Right renal cortex interstitium (tissue), 3 donors: ENCODE data around the gene SFRP5. TPM values are rescaled to one million over a fixed set of nuclear protein-coding genes. Genes with fewer than 3 reads are reported as not detected.

Experiments used
- DNase-seq, 3 donors: peaks; one replicate each; pipeline ENCODE4 v3.0.0-alpha.2; 2013; ENCODE audit warnings: low read depth in 3 of 3, low spot score in 2 of 3
- polyA plus RNA-seq, 3 donors: library from polyadenylated mRNA; unstranded; fragments of 120-200 nt; gene quantifications; one replicate each; pipeline ENCODE4 v1.2.1, GENCODE V29; 2013; ENCODE audit not compliant: insufficient read length in 3 of 3

SFRP5 gene
- polyA plus RNA-seq, 3 donors, result 0.07 to 0.16 (median 0.08) TPM

DNA sequence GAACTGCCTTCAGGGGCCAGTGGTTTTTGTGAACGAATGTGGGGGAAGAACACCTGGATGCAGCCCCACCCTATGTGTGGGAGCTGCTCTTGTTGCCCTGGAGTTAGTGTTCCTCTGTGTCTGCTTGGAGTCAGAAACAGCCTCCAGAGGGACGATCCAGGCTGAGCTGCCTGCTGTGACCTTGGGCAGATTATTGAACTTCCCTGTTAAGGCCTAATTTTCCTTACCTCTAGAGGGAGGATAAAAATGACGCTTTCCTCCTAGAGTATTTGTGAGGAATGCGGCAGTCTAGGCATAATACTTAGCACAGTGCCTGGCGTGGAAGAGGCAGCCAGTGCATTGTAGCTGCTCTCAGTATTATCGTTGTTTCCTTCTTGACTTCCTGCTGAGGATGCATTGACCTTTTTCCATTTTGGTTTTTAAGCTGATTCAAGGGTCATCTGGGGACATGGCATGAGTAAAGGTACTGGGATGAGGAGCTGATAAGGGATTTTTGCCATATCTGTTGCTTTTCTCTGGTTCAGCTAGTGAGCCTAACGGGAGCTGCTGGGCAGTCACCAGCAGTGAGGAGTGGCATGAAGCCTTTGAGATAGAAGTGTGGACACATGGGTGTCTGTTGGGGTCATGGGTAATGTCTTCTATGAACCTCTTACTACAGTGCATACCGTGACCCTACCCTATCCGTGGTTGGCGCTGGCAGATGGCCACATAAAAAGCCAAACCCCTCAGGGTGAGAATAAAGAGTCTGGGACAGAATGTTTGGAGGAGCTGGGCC, 28.4 kb downstream of the SFRP5 start:
- DNase-seq, result no peak

DNA sequence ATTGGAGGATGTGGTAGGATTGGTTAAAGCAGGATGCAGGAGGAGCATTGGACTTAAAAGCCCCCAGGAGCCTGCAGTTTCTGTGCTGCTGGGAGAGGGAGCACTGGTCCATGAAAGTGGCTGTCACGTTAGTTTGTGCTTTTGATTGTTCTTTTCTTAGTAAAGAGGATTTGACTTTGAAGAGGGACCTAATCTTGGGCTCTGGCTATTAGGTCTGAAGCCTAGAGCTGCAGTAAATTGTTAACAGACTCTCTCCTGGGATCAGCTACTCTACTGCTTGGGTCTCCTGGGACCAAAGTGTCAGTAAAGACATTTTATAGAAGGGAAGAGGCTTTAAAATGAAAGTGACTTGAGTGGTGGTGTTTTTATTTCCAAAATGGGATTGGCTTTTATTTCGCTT, 31.2 kb downstream of the SFRP5 start:
- no peak for DNase-seq

DNA sequence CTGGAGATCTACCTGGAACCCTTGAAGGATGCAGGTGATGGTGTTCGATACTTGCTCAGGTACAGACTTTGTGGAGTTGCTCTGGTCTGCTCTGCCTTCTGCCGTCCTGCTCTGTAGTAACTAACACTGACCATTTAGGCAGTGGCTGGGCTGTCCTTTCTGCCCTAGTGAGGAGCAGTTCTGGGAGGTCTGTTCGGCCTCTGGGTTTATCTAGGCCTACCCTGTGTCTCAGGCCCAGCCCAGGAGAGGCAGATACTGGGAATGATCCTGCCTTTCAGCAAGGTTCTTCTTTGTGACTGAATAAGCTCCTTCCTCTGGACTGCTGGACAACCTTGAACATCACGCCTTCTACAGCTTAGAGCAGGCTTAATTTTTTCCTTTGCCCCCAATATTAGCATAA, 33.2 kb downstream of the SFRP5 start:
- no peak for DNase-seq

DNA sequence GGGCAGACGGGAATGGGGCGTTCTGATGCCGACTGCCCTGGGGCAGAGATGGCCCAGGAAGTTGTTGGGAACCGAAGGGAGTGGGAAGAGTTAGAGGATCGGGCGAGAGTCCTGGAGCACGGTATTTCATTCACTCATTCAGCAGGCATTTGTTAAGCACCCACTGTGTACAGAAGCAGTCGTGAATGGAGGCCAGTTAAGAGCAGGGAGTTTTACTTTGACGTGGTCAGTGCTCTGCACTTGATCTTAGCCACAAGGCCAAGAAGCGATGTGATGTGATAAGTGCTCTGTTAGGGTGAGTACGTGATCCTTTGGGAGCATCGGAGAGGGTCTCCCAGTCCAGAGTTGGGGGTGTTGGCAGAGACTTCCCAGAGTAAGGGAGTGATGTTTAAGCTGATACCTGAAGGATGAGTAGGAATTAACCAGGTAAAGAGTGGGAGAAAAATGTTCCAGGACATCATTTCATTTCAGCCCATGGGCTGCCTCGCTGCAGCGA, 34.0 kb downstream of the SFRP5 start:
- DNase-seq, result no peak

DNA sequence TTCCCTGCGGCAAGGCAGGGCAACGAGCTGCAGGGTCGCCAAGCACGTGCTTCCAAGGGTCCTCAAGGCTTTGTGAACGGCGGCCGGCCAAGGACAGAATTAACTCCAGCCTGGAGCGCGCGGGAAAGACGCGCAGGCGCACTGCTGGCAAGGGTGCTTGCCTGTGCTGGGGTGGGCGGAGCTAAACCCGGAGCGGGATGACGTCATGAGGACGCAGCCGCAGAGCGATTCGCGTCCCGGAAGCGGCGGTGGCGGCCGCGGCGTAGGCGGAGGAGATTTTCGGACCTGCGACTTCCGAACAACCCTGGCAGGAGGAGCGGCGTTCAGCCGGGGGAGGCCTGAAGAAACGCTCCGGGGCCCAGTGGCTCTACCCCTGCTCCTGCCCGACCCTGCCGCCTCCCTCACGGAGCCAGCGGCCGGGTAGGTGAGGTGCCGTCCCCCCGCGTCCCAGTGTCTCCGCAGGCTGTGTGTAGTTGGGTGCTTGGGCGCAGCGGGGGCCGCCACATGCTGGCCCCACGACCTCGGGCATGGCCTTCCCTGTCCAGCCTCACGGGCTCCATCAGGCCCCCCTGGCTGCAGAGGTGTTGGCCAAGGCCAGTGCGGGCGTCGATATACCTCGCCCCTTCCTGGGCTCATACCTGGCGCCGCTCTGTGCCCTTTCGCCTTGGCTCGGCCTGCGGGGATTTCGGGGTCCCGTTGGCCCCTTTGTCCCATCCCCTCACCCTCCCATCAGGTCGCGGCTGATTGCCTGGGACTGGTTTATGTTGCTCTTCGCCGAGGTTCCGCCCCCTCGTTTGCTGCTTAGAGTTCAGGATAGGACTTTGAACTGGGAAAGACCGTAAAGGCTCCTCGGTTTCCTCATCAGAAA, 34.7 kb downstream of the SFRP5 start, which contains the start of gene ZFYVE27:
TSS of gene ZFYVE27 (plus strand) at position 227 of the 868 bp plus-strand sequence. CDS start 1,350 bp downstream, outside the sequence.
- DNase-seq, result peak; percentile 85 to 94 (median 93)

DNA sequence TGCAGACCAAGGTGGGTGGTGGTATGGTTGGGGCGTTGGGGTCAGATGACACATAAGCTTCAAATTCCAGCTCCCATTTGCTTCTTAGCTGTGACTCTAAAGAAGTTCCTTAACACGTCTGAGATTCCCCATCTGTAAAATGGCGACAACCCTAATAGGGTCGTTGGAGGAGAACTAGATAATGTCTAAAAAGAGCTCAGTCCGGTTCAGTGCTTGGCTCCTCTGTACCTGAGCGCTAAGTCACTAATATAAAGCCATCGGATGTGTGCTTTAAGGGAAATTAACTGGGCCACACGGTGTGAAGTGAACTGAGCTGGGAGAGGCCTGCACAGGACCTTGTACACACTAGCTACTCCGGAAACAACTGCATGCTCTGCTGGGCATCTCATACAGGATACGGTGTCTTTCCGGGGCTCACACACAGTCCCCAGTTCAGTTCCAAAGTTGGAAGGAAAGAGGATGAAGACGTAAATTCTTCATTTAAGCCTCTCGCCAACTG, 35.3 kb downstream of the SFRP5 start:
- DNase-seq, result no peak

DNA sequence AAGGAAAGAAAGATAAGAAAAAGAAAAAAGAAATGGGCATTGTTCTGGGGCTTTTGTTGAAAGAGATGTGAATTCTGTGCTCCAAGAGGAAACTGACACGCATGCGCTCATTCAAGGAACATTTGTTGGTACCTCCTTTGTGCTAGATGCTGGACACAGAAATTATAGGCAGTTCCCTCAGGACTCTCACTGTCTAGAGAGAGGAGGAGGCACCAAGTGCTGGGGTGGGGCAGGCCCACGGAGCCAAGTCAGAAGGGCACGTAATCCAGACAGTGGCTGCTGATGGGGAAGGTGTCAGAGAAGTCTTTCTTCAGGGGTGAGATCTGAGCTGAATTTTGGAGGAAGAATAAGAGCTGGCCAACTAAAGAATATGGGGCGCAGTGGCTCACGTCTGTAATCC, 37.8 kb downstream of the SFRP5 start:
- no peak for DNase-seq

DNA sequence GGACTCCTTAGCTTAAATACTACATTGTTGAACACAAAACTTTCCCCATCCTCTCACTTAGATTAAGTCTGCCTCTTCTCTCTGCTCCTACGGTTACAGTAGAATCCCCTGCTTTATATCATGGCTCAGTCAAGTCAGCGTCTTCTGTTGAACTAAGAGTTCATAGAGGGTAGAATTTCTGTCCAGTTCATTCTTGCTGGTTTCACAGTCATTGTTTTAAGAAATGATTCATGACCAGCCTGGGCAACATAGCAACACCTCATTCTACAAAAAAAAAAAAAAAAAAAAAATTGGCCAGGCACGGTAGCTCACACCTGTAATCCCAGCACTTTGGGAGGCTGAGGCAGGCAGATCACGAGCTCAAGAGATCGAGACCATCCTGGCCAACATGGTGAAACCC, 38.5 kb downstream of the SFRP5 start:
- no peak for DNase-seq

DNA sequence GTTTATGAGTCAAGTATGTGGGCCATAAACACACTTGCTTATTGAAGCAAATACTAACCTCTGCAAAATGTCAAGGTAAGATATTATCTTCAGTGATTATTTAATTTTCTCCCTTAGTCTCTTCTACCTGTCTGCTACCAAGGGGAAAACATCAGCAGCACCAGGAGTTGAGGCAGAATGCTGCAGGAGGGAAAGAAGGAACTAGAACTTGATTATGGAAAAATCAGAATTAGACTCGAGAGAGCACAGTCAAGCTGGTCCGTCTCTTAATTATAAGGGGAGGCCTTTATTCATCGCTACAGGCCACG, 39.8 kb downstream of the SFRP5 start:
- no peak for DNase-seq

DNA sequence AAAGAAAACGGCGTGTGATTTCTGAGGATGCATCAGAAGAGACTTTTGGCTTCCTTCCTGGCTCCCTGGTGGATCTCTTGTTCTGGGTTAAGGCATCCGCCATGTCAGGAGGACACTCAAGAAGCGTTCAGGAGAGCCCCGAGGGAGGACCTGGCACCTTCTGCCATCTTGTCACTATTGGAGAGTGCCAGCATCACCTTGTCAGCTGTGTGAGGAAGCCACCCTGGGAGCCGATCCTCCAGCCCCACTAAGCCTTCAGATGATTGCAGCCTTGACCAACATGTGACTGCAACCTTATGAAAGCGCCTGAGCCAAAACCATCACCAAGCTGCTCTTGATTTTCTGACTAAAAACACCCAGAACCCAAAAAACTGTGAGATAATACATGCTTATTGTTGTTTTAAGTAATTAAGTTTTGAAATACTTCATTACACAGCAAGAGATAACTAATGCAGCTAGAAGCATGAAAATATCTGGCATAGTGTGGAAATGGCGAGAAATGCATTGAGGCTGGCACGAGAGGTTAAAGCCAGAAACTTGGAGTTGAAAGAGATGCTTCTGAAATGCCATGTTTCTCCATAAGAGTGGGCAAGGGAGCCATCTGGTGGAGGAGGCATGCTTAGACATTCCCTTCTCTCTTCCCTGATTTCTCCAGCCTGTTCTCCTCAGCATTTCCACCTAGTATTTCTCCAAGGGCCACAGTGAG, 40.3 kb downstream of the SFRP5 start:
- peak in 1 of 3 donors; percentile 62 for DNase-seq

DNA sequence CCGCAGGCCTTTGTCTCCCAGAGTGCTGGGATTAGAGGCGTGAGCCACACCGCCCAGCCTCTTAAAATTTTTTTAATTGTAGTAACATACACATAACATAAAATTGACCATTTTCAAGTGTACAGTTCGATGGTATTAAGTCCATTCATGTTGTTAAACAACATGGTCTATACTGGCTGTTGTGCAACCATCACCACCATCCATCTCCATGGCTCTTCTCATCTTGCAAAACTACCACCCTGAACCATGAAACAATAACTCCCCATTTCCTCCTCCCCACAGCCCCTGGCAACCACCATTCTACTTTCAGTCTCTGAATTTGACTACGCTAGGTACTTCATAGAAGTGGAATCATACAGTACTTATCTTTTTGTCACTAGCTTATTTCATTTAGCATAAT, 42.8 kb downstream of the SFRP5 start:
- DNase-seq, result no peak

DNA sequence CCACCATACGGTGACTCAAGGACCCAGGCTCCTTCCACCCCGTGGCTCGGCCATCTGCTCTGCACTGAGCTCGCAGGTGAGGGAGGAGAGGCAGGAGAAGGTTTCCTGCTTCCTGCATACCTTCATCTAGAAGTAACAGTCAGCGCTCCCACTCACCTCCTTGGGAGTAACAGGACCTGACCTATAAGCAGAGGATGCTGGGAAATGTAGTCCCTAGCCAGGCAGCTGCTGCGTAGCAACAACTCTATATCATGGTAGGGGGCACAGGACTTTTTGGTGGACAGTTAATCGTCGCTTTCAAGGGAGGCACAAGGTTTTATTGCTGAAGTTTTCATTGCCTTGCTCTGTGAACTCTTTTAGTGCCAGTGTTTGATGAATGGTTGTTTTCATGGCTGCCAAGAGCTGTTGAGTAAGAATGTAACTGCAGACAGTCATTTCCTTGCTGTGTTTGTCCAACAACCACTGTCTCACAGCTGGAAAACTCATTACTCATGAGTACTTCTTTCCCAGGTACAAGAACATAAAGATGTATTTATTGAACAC, 45.1 kb downstream of the SFRP5 start:
- DNase-seq, result peak in 1 of 3 donors; percentile 68

DNA sequence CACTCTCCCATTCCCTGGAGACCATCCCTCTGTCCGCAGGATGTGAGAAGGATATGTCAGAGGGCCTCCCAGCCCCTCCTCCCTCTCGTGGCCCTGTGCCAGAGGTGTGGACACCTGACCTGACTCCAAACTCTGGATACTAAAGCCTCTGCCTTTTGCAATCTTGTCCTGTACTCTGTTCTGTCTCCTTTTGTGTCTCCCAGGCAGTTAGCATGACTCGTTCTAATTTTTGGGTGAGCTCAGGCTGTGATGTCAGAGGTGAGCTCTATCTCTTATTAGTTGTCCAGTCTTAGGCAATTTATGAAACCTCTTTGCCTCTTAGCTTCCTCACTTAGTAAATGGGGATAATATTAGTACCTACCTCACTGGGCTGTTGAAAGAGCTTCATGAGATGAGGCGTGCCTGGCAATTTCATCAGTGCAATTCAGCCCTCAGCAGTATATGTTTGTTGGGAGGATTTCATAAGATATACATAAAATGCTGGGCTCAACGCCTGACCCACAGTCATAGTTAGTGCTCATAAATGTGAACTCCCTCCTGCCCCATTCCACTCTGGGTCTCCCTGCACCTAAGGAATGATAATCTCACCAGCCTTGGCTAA, 47.4 kb downstream of the SFRP5 start:
- DNase-seq, result no peak

DNA sequence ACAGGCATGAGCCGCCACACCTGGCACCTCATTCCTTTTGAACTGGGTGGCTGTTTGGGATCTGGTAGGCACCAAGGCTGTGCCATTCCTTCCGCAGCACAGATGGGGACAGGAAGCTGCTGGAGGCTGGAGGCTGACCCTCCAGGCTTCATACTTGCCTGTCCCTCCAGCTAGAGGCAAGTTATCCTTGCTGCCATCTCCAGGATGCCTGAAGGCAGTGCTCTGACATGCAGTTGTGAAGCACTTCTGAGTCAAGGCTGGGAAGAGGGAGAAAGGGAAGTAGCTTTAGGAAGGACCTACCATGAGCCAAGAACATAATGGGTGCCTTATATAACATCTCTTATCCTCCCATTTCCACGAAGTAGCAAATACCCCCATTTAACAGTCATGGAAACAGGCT, 48.8 kb downstream of the SFRP5 start:
- no peak for DNase-seq

DNA sequence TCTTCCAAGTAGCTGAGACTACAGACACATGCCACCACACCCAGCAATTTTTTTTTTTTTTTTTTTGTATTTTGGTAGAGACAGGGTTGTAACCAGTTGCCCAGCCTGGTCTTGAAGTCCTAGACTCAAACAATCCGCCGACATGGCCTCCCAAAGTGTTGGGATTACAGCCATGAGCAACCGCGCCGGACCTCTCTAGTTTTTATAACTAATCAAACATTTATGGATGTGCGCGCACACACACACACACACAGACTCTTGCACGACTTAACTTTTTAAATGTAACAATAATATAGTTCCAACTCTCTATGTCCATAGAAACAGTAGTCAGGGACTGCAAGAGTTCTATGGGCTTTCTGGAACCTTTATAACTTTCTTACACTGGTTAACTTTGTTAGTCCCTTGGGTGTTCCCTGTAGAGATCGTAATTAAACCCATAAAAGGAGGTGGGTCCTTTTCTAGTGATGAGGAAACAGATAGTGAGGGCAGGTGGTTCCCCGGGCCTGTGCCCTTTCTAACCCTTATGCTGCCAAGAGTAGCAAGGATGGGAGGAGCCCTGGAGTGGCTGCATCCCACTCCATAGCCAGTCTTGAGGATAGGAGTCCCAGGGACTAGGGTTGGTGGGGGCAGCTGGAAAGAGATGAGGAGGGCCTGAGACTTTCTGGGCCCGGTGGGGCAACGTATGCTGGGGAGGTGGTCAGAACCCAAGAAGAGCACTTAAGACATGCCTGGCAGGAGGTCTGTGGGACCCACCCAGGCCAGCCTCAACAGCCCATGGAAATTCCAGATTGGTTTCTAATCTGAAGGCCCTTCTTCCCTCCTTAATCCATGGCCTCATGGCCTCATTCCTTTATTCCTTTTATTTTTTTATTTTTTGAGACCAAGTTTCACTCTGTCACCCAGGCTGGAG, 49.7 kb downstream of the SFRP5 start:
- DNase-seq, result no peak

DNA sequence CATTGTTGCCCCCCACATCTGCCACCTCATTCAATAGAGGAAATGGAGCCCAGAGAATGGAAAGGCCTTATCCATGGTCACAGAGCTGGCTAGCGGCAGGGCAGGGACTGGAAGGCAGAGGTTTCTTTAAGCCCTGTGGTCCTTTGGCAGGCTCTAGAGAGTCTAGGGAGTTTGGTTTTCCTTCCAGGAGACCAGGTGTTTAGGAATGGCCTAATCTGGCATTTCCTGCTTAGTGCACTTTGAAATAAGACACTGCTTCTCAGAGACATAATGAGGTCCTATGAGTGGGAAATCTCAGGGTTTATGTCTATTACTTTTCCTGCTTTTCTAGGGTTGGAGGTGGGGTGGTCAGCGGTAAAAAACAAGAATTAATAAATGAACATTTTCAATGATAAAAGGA, 52.2 kb downstream of the SFRP5 start:
- DNase-seq, result no peak

DNA sequence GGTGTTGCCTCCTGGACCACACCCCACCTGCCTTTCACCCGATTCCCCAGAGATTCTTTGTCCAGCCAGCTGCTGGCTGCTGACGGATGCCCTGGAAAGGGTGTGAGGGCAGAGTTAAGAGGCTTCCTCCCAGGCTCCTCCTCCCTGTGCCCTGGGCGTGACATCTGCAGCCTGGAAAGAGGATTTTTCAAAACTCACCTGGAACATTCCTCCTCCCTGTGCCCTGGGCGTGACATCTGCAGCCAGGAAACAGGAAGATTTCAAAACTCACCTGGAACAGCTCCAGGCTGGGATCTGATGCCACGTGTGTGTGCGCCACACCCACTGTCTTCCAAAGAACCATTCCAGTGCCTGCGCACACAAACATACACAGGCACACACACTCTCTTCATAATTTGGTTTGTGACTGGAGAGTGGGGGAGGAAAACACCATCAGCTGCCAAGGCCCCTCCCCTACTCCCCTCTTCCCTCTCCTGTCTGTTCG, 53.1 kb downstream of the SFRP5 start:
- no peak for DNase-seq

DNA sequence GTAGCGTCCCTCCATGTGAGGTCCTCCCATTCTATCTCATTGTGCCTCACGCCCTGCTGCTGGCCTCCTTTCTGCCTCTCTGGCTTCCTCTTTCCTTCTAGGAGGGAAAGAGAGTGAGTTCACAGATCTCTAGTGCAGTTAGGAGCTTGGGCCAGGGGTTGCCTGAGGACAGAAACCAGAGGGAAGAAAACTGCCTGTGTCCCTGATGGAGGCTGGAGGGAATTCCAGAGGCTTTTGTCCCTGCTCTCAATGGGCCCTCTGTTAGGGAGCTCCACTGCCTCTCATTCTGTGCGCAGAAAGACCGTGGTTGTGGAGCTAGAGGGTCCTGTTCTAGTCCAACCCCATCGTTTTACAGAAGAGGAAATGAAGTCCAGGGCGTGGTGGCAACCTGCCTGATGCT, 53.6 kb downstream of the SFRP5 start:
- no peak for DNase-seq

DNA sequence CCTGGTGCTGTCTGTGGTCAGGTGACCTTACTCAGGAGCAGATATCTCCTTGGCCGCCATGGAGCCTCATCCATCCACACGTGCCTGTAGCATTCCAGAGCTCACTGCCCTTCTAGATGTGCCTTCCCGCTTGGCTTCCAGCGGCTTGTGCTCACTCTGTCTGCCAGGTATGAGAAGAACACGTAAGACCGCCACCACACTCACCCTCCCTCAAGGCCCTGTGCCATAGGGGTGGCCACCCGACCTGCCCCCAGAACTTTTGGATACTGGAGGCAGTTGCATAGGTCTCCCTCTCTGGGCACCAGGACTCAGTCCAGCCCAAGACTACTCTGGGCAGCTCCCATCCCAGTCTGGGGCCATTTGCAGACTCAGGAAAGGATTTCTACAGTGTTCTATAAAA, 54.2 kb downstream of the SFRP5 start:
- DNase-seq, result no peak
